Measurements from ENCODE around the gene PLXNA3. TPM values are rescaled to one million over a fixed set of nuclear protein-coding genes. Genes with fewer than 3 reads are reported as not detected.

The PLXNA3 gene
- total RNA-seq, 1 experiment from 2014 or later, result 128 TPM

GRCh38 chrX:154441564-154441963, 16.5 kb upstream of the PLXNA3 start:
- Histone ChIP-seq H3K27me3 (ENCODE audit: control insufficient read depth, insufficient read depth, low read length) (no peaks in the 10 kb centered on the region), H3K9me3 (ENCODE audit: control insufficient read depth, insufficient read depth, low read depth, low read length) (no peaks in the 10 kb centered on the region), H3K36me3 (ENCODE audit: control insufficient read depth, insufficient read depth, low read length) (no peaks in the 10 kb centered on the region), H3K4me3 (ENCODE audit: low read depth in 2 of 2, low read length in 2 of 2) (no peak overlapping the region), H3K4me1 (ENCODE audit: control insufficient read depth, insufficient read depth, low read length) (peaks cover 36% of the 10 kb centered on the region), H3K27ac (ENCODE audit: low read length) (no peak overlapping the region)
- intact Hi-C loops (cut with micrococcal nuclease; ENCODE audit: unreplicated experiment) (no loop called here), in situ Hi-C loops (cut with HindIII; ENCODE audit: low pct_unique_long_range_greater_than_20kb, low sequenced_read_pairs) (no loop called here)
- ChIA-PET POLR2A (interaction anchor here (0.6 kb wide), 1 partner anchor 18 kb away, joined by 5 read pairs; no protein-coding TSS in a partner anchor), CTCF (no interaction called here)
- BruUV-seq (replicated peaks), result no TSS peak
- no peak for DNase-seq (ENCODE audit: low read depth, low spot score)
- TF ChIP-seq CTCF (IDR thresholded peaks at IDR 0.05) (no peak), POLR2AphosphoS5 (IDR thresholded peaks at IDR 0.05; ENCODE audit: low read depth, low read length) (no peak), TCF7L2 (IDR thresholded peaks at IDR 0.05; ENCODE audit: low read depth, low read length) (no peak), SIN3A (IDR thresholded peaks at IDR 0.05; ENCODE audit: borderline replicate concordance, insufficient read depth, low read depth, low read length) (no peak)
- TF ChIP-seq, protein P1, sequence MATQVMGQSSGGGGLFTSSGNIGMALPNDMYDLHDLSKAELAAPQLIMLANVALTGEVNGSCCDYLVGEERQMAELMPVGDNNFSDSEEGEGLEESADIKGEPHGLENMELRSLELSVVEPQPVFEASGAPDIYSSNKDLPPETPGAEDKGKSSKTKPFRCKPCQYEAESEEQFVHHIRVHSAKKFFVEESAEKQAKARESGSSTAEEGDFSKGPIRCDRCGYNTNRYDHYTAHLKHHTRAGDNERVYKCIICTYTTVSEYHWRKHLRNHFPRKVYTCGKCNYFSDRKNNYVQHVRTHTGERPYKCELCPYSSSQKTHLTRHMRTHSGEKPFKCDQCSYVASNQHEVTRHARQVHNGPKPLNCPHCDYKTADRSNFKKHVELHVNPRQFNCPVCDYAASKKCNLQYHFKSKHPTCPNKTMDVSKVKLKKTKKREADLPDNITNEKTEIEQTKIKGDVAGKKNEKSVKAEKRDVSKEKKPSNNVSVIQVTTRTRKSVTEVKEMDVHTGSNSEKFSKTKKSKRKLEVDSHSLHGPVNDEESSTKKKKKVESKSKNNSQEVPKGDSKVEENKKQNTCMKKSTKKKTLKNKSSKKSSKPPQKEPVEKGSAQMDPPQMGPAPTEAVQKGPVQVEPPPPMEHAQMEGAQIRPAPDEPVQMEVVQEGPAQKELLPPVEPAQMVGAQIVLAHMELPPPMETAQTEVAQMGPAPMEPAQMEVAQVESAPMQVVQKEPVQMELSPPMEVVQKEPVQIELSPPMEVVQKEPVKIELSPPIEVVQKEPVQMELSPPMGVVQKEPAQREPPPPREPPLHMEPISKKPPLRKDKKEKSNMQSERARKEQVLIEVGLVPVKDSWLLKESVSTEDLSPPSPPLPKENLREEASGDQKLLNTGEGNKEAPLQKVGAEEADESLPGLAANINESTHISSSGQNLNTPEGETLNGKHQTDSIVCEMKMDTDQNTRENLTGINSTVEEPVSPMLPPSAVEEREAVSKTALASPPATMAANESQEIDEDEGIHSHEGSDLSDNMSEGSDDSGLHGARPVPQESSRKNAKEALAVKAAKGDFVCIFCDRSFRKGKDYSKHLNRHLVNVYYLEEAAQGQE (IDR thresholded peaks at IDR 0.05; ENCODE audit: insufficient read depth in 1 of 2, low read depth in 2 of 2, low read length in 1 of 2), result no peak
- ATAC-seq, result no peak

DNA sequence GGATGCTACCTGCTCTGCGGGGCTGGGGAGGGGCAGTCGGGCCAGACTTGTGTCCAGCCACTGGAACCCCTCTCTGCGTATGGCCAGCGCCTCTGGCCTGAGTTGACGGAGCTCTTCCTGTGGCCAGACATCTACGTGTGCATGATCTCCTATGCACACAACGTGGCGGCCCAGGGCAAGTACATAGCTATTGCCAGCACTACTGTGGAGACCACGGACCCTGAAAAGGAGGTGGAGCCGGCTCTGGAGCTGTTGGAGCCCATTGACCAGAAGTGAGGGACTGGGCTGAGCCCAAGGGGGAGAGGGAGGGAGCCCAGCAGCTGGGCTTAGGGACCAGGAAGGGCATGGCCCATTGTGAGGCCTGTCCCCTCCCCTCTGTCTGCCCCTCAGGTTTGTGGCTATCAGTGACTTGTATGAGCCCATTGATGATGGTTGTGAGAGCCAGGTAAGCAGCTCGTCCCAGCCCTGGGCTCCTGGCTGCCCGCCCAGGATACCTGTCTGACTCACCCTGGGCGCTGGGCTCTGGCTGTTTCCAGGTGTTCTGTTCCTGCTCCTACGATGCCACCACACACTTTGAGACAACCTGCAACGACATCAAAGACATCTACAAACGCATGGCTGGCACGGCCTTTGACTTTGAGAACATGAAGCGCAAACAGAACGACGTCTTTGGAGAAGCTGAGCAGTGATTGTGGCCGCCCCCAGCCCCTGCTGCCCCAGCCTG, 15.9 kb upstream of the PLXNA3 start:
- ATAC-seq (no peak), DNase-seq (ENCODE audit: low read depth, low spot score) (no peak)
- no peak overlapping the region for H3K27ac ChIP-seq (ENCODE audit: low read length)
- peaks cover 36% of the 10 kb centered on the region for H3K4me1 ChIP-seq (ENCODE audit: control insufficient read depth, insufficient read depth, low read length)
- ChIA-PET POLR2A (no interaction called here), CTCF (no interaction called here)
- BruUV-seq (replicated peaks), result TSS peak; percentile 64
- TF ChIP-seq CTCF (IDR thresholded peaks at IDR 0.05) (no peak), POLR2AphosphoS5 (IDR thresholded peaks at IDR 0.05; ENCODE audit: low read depth, low read length) (no peak), SIN3A (IDR thresholded peaks at IDR 0.05; ENCODE audit: borderline replicate concordance, insufficient read depth, low read depth, low read length) (no peak), TCF7L2 (IDR thresholded peaks at IDR 0.05; ENCODE audit: low read depth, low read length) (no peak)
- TF ChIP-seq, protein P1 (IDR thresholded peaks at IDR 0.05; ENCODE audit: insufficient read depth in 1 of 2, low read depth in 2 of 2, low read length in 1 of 2), result no peak
- intact Hi-C loops (cut with micrococcal nuclease; ENCODE audit: unreplicated experiment) (no loop called here), in situ Hi-C loops (cut with HindIII; ENCODE audit: low pct_unique_long_range_greater_than_20kb, low sequenced_read_pairs) (no loop called here)
- H3K27me3 ChIP-seq (ENCODE audit: control insufficient read depth, insufficient read depth, low read length), result no peaks in the 10 kb centered on the region
- H3K4me3 ChIP-seq (ENCODE audit: low read depth in 2 of 2, low read length in 2 of 2), result no peak overlapping the region
- no peaks in the 10 kb centered on the region for H3K9me3 ChIP-seq (ENCODE audit: control insufficient read depth, insufficient read depth, low read depth, low read length)
- H3K36me3 ChIP-seq (ENCODE audit: control insufficient read depth, insufficient read depth, low read length), result no peaks in the 10 kb centered on the region

Measured in Panc1 (cell line).